GM12873 (cell line): ENCODE results near the gene CREB3.

ENCODE experiments used
- TF ChIP-seq, protein P1 (sequence below): IDR thresholded peaks from 2 replicates; pipeline ENCODE4 v1.5.1; 2012; ENCODE audit warnings: low read depth, mild to moderate bottlenecking, moderate library complexity, low read length, control low read depth; ENCODE audit not compliant: insufficient read depth; ENCODE audit errors: missing control alignments

Gene CREB3

DNA sequence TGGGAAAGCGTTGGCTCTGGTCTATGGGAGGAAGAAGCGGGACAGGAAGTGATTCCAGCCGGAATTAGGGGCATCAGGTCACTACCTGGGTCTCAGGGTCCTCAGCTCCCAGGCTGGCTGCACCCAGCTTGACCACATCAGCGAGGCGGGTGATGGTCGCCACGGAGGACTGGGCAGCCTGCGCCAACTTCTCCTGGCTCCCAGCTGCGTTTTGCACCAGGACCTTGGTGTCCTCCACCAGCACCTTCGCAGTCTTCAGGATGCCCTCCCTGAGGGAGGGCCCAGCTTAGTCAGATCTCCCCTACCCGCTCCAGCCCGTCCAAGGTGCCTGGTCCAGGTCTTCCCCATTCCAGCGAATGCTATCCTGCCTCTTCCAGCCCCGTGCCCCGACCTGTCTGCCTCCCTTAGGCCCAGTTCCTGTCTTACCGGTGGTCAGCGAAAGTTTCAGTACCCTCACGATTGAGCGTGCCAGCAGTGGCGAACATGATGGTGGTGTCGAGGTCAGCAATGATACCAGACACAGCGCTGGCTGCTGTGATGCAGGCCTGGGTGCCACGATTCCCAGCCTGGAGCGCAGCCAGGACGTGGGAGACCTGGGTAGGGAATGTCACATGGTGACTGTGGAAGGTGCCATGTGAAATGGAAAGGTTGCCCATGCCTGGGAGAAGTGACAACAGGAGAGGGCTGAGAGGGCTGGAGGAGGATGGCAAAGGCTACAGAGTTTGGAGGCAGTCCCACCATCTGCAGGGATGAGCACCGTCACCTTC lies 28.4 kb upstream of the CREB3 start:
- TF ChIP-seq, protein P1, sequence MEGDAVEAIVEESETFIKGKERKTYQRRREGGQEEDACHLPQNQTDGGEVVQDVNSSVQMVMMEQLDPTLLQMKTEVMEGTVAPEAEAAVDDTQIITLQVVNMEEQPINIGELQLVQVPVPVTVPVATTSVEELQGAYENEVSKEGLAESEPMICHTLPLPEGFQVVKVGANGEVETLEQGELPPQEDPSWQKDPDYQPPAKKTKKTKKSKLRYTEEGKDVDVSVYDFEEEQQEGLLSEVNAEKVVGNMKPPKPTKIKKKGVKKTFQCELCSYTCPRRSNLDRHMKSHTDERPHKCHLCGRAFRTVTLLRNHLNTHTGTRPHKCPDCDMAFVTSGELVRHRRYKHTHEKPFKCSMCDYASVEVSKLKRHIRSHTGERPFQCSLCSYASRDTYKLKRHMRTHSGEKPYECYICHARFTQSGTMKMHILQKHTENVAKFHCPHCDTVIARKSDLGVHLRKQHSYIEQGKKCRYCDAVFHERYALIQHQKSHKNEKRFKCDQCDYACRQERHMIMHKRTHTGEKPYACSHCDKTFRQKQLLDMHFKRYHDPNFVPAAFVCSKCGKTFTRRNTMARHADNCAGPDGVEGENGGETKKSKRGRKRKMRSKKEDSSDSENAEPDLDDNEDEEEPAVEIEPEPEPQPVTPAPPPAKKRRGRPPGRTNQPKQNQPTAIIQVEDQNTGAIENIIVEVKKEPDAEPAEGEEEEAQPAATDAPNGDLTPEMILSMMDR: no peak

DNA sequence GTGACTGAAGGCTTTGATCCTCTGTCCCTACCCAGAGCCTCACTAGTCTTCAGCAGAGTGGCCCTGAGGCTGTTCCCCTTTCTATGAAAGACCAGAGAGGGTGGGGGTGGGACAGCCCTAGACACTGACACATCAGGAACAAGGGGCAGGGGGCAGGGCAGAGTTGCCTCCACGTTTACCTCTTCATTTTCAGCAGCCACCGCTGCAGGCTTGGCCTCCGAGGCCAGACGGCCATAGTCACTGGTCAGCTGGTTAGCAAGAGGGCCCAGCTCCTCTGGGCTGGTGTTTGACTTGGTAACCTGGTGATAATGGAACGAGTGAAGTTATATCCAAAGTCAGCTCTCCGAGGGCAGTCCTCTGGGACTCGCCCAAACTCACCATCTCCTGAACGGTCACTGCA lies 27.1 kb upstream of the CREB3 start:
- TF ChIP-seq, protein P1: no peak

DNA sequence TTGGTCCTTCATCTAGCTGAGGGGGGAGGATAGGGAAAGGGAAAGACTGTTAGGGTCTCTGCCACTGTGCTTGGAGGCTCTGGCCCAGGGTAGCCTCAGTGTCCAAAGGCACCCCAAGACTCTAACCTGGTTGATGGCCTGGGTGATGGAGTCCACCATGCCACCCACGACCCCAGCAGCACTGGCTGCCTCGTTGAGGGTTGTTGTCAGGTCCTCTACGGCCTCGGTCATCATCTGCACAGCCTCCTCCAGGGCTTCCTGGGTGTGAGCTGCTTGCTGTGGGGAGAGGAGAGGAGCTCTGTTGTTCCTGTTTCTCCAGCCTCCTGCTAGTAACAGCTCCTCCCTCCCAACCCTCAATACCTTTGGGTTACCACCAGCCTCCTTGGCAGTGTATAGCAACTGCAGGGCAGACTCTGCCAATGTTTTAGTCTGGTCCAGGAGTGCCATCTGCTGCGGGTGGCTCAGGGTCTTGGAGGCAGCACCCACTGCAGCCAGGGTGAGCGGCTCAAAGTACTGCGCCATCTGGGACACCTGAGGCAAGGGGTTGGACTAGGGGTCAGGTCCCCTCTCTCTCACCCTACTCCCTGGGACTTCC lies 26.5 kb upstream of the CREB3 start:
- TF ChIP-seq, protein P1: no peak

DNA sequence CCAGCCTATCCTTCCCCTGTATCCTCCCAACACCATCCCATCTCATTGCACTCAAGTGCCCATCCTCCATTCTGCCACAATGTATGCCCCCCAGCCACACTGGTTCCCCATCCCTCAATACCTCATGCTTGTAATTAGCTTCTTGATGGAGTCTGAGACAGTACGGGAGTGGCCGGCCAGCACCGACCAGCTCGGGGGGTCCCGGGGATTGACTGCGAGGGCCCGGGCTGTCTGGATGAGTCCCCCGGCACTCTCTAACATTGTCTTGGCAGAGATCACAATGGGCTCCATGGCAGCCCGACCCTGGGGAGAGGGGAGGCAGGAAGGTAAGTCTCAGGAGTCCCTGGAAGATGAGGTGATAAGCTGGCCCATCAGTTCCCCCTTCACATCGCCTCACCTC lies 25.5 kb upstream of the CREB3 start:
- TF ChIP-seq, protein P1: no peak

DNA sequence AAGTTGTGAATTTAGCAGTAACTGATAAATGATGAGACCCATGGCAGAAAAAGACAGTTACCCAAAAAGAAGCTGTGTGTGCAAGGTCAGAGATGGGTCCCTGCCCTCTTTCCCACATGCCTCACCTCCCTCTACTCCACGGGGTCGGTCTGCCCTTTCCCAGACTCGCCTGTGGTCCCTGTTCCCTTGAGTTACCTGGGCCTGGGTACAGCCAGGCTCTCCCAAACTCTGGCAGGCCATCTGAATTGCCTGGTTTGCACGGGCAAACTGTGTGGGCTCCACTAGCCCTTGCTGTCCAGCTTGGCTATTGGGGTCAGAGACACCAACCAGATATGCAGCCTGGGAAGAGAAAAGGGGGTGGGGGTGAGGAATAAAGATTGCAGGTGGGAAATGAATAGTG lies 24.3 kb upstream of the CREB3 start:
- TF ChIP-seq, protein P1: no peak

DNA sequence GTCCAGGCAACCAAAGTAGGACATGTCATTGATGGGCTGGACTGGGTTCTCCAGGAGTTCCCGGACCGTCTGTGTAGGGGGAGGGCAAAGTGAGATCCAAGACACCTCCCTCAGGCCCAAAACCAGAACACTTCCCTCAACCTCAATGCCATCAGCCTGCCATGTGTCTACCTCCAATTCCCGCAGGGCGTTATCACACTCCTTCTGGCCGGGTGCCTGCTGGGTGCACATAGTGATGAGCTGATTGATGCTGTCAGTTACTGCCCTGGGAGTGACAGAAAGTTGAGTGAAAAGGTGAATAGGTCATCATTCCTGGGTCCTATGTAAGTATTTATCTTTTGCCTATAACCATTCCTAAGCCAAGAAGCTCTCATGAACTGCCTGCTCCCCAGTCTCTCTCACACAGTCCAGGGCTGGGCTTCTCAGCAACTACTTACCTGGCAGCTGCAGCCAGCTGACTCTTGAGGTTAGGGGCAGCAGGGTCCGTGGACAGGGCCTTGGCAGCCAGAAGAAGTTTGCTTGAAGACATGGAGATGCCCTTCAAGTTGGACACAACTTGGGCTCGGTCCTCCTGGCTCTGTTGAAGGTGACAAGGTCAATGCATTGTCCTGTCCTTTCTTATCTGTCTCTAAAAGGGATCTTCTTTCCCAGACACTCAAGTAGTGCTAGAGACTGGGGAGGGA lies 21.5 kb upstream of the CREB3 start:
- TF ChIP-seq, protein P1: no peak
